ENCODE data around the gene LAMA2. TPM values are rescaled to one million over a fixed set of nuclear protein-coding genes. Genes with fewer than 3 reads are reported as not detected.
A peak's percentile ranks its signal among the peaks of the same experiment; 100 is the strongest.

The LAMA2 gene
- total and polyA plus RNA-seq, 2 experiments from 2014 or later, result 11.1 to 57.5 TPM

- no peaks in the 10 kb centered on the region for H3K9me2 ChIP-seq (replicated peaks; ENCODE audit: insufficient read depth)
- peak overlapping the region; percentile 17 for H3K27ac ChIP-seq
- H3K36me3 ChIP-seq (replicated peaks; ENCODE audit: insufficient read depth, low read depth), result no peaks in the 10 kb centered on the region
- peak; percentile 74 for DNase-seq (ENCODE audit: low spot score)
- no peaks in the 10 kb centered on the region for H3K79me2 ChIP-seq
- H4K20me1 ChIP-seq (ENCODE audit: insufficient read depth, poor library complexity, severe bottlenecking), result no peaks in the 10 kb centered on the region
- peaks cover 32% of the 10 kb centered on the region for H3K4me1 ChIP-seq (ENCODE audit: insufficient read depth)
- no peak overlapping the region for H3K4me2 ChIP-seq
- H3K27me3 ChIP-seq, result no peaks in the 10 kb centered on the region
- H3K9me3 ChIP-seq (ENCODE audit: low read depth), result no peaks in the 10 kb centered on the region
- H3K4me3 ChIP-seq, result no peak overlapping the region
- TF ChIP-seq CTCF (IDR thresholded peaks at IDR 0.05; ENCODE audit: poor library complexity) (peak; percentile 73), EZH2 (IDR thresholded peaks at IDR 0.05; ENCODE audit: borderline replicate concordance) (no peak), EZH2phosphoT487 (IDR thresholded peaks at IDR 0.05; ENCODE audit: low read depth, severe bottlenecking, unreplicated experiment) (no peak)
- H2AFZ ChIP-seq, result no peak overlapping the region
- 18% methylated on average over 8 of the region's 8 CpGs for WGBS (ENCODE audit: low lambda C conversion rate, missing lambda C conversion rate)
These were observed 616.3 kb downstream of the LAMA2 start for GRCh38 chr6:129498950-129499842.

DNA sequence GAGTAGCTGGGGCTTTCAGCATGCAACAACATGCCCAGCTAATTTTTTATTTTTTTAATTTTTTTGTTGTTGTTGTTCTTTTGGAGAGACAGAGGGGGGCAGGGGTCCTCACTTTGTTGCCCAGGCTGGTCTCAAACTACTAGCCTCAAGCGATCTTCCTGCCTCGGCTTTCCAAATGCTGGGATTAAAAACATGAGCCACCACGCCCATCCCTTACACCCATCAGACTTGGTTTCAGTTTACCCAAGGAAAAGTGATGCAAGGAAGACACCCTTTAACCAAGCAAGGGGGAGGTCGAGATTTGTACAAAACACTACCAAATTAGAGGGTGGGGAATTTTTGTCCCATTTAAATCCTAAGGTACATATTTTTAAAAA is 616.9 kb downstream of the LAMA2 start:
- no peaks in the 10 kb centered on the region for H3K36me3 ChIP-seq (replicated peaks; ENCODE audit: insufficient read depth, low read depth)
- H3K27ac ChIP-seq, result peak overlapping the region; percentile 65
- H4K20me1 ChIP-seq (ENCODE audit: insufficient read depth, poor library complexity, severe bottlenecking), result no peaks in the 10 kb centered on the region
- WGBS (ENCODE audit: low lambda C conversion rate, missing lambda C conversion rate), result 84% methylated on average over 4 of the region's 4 CpGs
- H3K4me3 ChIP-seq, result no peak overlapping the region
- H3K4me2 ChIP-seq, result no peak overlapping the region
- peaks cover 32% of the 10 kb centered on the region for H3K4me1 ChIP-seq (ENCODE audit: insufficient read depth)
- H3K9me3 ChIP-seq (ENCODE audit: low read depth), result no peaks in the 10 kb centered on the region
- no peak overlapping the region for H2AFZ ChIP-seq
- TF ChIP-seq EZH2phosphoT487 (IDR thresholded peaks at IDR 0.05; ENCODE audit: low read depth, severe bottlenecking, unreplicated experiment) (no peak), CTCF (IDR thresholded peaks at IDR 0.05; ENCODE audit: poor library complexity) (no peak)
- H3K27me3 ChIP-seq, result no peaks in the 10 kb centered on the region
- H3K9me2 ChIP-seq (replicated peaks; ENCODE audit: insufficient read depth), result no peaks in the 10 kb centered on the region
- no peak for DNase-seq (ENCODE audit: low spot score)
- H3K79me2 ChIP-seq, result no peaks in the 10 kb centered on the region

DNA sequence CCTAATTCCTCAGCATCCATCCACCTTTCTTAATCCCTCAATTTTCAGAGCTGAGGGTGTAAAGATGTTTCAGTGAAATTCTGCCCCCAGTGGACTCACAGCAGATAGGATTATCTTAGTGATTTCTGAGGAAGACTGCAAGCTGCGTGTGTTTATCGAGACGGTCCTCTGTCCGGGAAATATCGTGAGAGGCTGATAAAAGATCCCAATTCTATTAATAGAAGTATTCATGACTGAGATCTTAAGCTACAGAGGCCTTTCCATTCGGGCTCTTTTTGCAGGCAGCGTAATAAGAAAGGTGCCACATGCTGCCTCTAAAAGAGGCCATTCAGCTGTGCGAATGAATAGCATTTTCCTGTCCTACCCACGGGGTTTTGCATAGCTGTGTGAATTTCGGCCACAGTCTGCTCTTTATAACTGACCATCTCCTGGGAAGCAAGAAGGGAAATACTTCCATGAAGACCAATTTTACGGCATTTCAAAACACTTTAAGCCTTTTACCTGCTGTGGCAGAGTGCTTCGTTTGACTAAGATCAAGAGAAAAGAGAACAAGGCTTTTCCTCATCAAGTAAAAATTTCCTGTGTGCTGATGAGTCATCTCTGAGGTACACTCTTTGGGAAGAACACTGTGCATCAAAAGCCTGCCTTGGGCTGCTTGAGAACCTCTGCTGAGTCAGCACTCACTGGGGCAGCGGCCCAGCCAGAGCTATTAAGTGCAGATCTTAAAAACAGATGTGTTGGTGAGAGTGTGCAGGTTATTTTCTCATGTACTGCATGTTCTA is 618.2 kb downstream of the LAMA2 start:
- Histone ChIP-seq H3K4me3 (no peak overlapping the region), H3K79me2 (no peaks in the 10 kb centered on the region), H3K36me3 (replicated peaks; ENCODE audit: insufficient read depth, low read depth) (no peaks in the 10 kb centered on the region), H2AFZ (no peak overlapping the region), H4K20me1 (ENCODE audit: insufficient read depth, poor library complexity, severe bottlenecking) (no peaks in the 10 kb centered on the region), H3K4me2 (peak overlapping the region; percentile 30), H3K9me2 (replicated peaks; ENCODE audit: insufficient read depth) (no peaks in the 10 kb centered on the region), H3K27ac (peak overlapping the region; percentile 65), H3K9me3 (ENCODE audit: low read depth) (no peaks in the 10 kb centered on the region), H3K27me3 (no peaks in the 10 kb centered on the region), H3K4me1 (ENCODE audit: insufficient read depth) (peaks cover 32% of the 10 kb centered on the region)
- TF ChIP-seq EZH2phosphoT487 (IDR thresholded peaks at IDR 0.05; ENCODE audit: low read depth, severe bottlenecking, unreplicated experiment), result no peak
- peak; percentile 39 for TF ChIP-seq CTCF (IDR thresholded peaks at IDR 0.05; ENCODE audit: poor library complexity)
- TF ChIP-seq EZH2 (IDR thresholded peaks at IDR 0.05; ENCODE audit: borderline replicate concordance), result no peak
- peak; percentile 93 for DNase-seq (ENCODE audit: low spot score)
- 42% methylated on average over 13 of the region's 13 CpGs for WGBS (ENCODE audit: low lambda C conversion rate, missing lambda C conversion rate)
